Mammary epithelial cell (primary cell): ENCODE measurements around the gene IQCN.

Experiments
- EZH2 ChIP-seq: IDR thresholded peaks from 2 replicates; pipeline ENCODE4 v1.6.1; 2012; ENCODE audit warnings: low read length, inconsistent platforms, borderline replicate concordance
- TF ChIP-seq, protein P1 (sequence below), 2 donors: IDR thresholded peaks in 1 of 2; conservative IDR thresholded peaks in 1 of 2; 2 replicates each; pipeline ENCODE4 v1.5.1; 2011 to 2012; ENCODE audit warnings: inconsistent platforms in 2 of 2, low read length in 2 of 2, mild to moderate bottlenecking in 2 of 2, control low read depth in 1 of 2, low read depth in 1 of 2; ENCODE audit not compliant: insufficient read depth in 1 of 2; ENCODE audit errors: extremely low read depth in 1 of 2

DNA sequence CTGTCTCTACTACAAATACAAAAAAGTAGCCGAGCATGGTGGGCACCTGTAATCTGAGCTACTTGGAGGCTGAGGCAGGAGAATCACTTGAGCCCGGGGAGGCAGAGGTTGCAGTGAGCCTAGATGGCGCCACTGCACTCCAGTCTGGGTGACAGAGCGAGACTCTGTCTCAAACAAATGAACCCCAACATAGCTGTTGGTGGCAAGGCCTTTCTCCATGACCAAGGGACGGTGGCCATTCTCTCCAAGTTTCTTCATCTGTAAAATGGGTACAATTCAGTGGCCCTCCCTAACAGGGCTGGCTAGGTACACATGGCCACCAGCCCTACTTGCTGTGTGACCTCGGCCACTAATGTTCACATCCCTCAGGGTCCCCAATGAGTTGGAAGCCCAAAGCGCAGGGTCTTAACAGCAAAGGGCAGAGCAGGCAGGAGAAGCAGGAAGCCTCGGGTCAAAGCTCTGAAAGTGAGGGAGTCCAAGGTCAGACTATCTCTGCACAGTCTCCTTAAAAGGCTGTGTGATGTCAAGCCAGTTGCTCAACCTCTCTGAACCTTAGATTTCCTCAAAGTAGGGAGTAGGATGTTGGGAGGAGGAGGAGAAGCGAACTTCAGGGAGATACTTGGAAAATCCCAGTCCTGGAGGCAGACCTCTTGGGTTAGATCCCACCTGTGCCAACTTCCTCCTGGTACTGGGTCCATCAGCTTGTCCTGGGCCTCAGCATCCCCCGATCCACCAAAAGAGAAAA is 4.4 kb upstream of the IQCN start:
- TF ChIP-seq, protein P1, sequence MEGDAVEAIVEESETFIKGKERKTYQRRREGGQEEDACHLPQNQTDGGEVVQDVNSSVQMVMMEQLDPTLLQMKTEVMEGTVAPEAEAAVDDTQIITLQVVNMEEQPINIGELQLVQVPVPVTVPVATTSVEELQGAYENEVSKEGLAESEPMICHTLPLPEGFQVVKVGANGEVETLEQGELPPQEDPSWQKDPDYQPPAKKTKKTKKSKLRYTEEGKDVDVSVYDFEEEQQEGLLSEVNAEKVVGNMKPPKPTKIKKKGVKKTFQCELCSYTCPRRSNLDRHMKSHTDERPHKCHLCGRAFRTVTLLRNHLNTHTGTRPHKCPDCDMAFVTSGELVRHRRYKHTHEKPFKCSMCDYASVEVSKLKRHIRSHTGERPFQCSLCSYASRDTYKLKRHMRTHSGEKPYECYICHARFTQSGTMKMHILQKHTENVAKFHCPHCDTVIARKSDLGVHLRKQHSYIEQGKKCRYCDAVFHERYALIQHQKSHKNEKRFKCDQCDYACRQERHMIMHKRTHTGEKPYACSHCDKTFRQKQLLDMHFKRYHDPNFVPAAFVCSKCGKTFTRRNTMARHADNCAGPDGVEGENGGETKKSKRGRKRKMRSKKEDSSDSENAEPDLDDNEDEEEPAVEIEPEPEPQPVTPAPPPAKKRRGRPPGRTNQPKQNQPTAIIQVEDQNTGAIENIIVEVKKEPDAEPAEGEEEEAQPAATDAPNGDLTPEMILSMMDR (conservative IDR thresholded peaks at IDR 0.05 in 1 of 2, IDR thresholded peaks at IDR 0.05 in 1 of 2; ENCODE audit: extremely low read depth in 1 of 2, insufficient read depth in 1 of 2, low read depth in 1 of 2, low read length in 2 of 2): peak in 1 of 2 donors; percentile 29
- TF ChIP-seq EZH2: no peak
